Right lobe of liver (tissue), 4 donors: ENCODE measurements around the gene IDNK.

Source experiments
- CTCF ChIP-seq, 4 donors: fragments of 200-600 bp in 3 of 4; fragments of 450-650 bp in 1 of 4; IDR thresholded peaks; one replicate each; pipeline versions ENCODE4 v1.5.1 to v1.8.0; 2016 to 2022; ENCODE audit warnings: antibody characterized with exemption in 4 of 4, mild to moderate bottlenecking in 2 of 4
- POLR2A ChIP-seq: fragments of 450-650 bp; IDR thresholded peaks from one replicate; pipeline ENCODE4 v1.6.1; 2017; ENCODE audit warnings: antibody characterized with exemption, mild to moderate bottlenecking
- donor health status: DM: no; HTN: no; CAD: no.
- donor health status: DM: no; HTN: no; CAD: no.
- donor health status: DM: no; HTN: yes; CAD: no.

GRCh38 chr9:83584995-83585394 is 37.9 kb upstream of the IDNK start:
- TF ChIP-seq CTCF (IDR thresholded peaks at IDR 0.05) (no peak), POLR2A (no peak)
